Suprapubic skin (tissue), 4 donors: ENCODE measurements around the gene MELTF. TPM values are rescaled to one million over a fixed set of nuclear protein-coding genes. Genes with fewer than 3 reads are reported as not detected.

ENCODE experiments used
- DNase-seq, 2 donors: peaks; one replicate each; pipeline ENCODE4 v3.0.0-alpha.2; 2019; ENCODE audit warnings: low spot score in 2 of 2
- H3K27ac ChIP-seq: fragments of 200-600 bp; sonication (generic); one replicate; pipeline ENCODE4 v1.5.1; 2019
- H3K27me3 ChIP-seq: fragments of 200-600 bp; sonication (generic); one replicate; pipeline ENCODE4 v1.5.1; 2019
- H3K36me3 ChIP-seq: fragments of 200-600 bp; sonication (generic); one replicate; pipeline ENCODE4 v1.5.1; 2019
- H3K4me1 ChIP-seq: fragments of 200-600 bp; sonication (generic); one replicate; pipeline ENCODE4 v1.5.1; 2019
- H3K4me3 ChIP-seq: fragments of 200-600 bp; sonication (generic); one replicate; pipeline ENCODE4 v1.5.1; 2019; ENCODE audit warnings: mild to moderate bottlenecking
- H3K9me3 ChIP-seq: fragments of 200-600 bp; sonication (generic); one replicate; pipeline ENCODE4 v1.5.1; 2019
- EP300 ChIP-seq: sonication (generic); formaldehyde crosslinking; IDR thresholded peaks from one replicate; pipeline ENCODE4 v1.6.1; 2017; ENCODE audit warnings: antibody characterized with exemption
- POLR2A ChIP-seq, 2 donors: fragments of 450-650 bp; IDR thresholded peaks; one replicate each; pipeline ENCODE4 v1.6.1; 2017; ENCODE audit warnings: antibody characterized with exemption in 2 of 2, mild to moderate bottlenecking in 2 of 2, moderate library complexity in 2 of 2
- POLR2AphosphoS5 ChIP-seq, 3 donors: sonication (generic); formaldehyde crosslinking; IDR thresholded peaks; one replicate each; pipeline ENCODE4 v1.6.1; 2017; ENCODE audit warnings: antibody characterized with exemption in 3 of 3
- WGBS: methylation state at CpG from one replicate; pipeline ENCODE4 v1.1.5; 2018; 5-methylcytosine and 5-hydroxymethylcytosine counted together
- total RNA-seq, 4 donors: library from RNA; depleted of rRNA; stranded (reverse); fragments of >200 nt; gene quantifications; one replicate each; pipeline ENCODE4 v1.1.0, GENCODE V29; 2016
- TF ChIP-seq, protein P1 (sequence below), 2 donors: fragments of 200-600 bp in 1 of 2; fragments of 450-650 bp in 1 of 2; sonication (generic) in 1 of 2; IDR thresholded peaks; one replicate each; pipeline ENCODE4 v1.5.1; 2016 to 2019; ENCODE audit warnings: antibody characterized with exemption in 2 of 2, mild to moderate bottlenecking in 1 of 2, moderate library complexity in 1 of 2

Gene MELTF
- total RNA-seq, 4 donors from 2014 or later: 21.0 to 68.7 (median 34.4) TPM

- Histone ChIP-seq H3K27me3 (no peaks in the 10 kb centered on the region), H3K9me3 (no peaks in the 10 kb centered on the region), H3K36me3 (peaks cover 65% of the 10 kb centered on the region), H3K4me3 (no peak overlapping the region), H3K27ac (no peak overlapping the region), H3K4me1 (no peaks in the 10 kb centered on the region)
- TF ChIP-seq POLR2AphosphoS5 (IDR thresholded peaks at IDR 0.05) (no peak), POLR2A (IDR thresholded peaks at IDR 0.05) (no peak), EP300 (no peak)
- TF ChIP-seq, protein P1, sequence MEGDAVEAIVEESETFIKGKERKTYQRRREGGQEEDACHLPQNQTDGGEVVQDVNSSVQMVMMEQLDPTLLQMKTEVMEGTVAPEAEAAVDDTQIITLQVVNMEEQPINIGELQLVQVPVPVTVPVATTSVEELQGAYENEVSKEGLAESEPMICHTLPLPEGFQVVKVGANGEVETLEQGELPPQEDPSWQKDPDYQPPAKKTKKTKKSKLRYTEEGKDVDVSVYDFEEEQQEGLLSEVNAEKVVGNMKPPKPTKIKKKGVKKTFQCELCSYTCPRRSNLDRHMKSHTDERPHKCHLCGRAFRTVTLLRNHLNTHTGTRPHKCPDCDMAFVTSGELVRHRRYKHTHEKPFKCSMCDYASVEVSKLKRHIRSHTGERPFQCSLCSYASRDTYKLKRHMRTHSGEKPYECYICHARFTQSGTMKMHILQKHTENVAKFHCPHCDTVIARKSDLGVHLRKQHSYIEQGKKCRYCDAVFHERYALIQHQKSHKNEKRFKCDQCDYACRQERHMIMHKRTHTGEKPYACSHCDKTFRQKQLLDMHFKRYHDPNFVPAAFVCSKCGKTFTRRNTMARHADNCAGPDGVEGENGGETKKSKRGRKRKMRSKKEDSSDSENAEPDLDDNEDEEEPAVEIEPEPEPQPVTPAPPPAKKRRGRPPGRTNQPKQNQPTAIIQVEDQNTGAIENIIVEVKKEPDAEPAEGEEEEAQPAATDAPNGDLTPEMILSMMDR (IDR thresholded peaks at IDR 0.05): no peak
- WGBS: 89% methylated on average over 2 of the region's 2 CpGs
- DNase-seq: no peak
Measured at GRCh38 chr3:197050511-197050910, 20.9 kb upstream of the MELTF start.

DNA sequence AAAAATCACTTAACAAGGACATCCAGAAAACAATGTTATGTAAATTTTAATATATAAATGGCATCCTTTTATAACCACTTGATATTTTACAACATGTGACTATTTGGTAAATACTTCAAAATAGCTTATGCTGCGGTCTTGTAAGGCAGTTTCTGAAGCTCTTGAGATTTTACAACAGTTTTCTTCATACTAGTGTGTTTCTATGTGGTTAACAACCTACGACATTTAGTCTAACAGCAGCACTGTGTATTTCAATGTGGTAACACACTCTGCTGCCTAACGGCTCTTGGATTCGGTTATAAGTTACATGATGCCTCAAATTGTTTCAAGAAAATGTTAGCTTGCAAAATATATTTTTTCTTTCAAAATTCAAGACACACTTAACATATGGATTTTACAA, 12.9 kb upstream of the MELTF start:
- Histone ChIP-seq H3K27ac (no peak overlapping the region), H3K9me3 (no peaks in the 10 kb centered on the region), H3K4me3 (no peak overlapping the region), H3K27me3 (no peaks in the 10 kb centered on the region), H3K4me1 (no peaks in the 10 kb centered on the region), H3K36me3 (peaks cover 32% of the 10 kb centered on the region)
- 86% methylated on average over 4 of the region's 4 CpGs for WGBS
- no peak for DNase-seq
- TF ChIP-seq EP300: no peak
- TF ChIP-seq POLR2A (IDR thresholded peaks at IDR 0.05): no peak
- TF ChIP-seq, protein P1 (IDR thresholded peaks at IDR 0.05): no peak
- no peak for TF ChIP-seq POLR2AphosphoS5 (IDR thresholded peaks at IDR 0.05)

DNA sequence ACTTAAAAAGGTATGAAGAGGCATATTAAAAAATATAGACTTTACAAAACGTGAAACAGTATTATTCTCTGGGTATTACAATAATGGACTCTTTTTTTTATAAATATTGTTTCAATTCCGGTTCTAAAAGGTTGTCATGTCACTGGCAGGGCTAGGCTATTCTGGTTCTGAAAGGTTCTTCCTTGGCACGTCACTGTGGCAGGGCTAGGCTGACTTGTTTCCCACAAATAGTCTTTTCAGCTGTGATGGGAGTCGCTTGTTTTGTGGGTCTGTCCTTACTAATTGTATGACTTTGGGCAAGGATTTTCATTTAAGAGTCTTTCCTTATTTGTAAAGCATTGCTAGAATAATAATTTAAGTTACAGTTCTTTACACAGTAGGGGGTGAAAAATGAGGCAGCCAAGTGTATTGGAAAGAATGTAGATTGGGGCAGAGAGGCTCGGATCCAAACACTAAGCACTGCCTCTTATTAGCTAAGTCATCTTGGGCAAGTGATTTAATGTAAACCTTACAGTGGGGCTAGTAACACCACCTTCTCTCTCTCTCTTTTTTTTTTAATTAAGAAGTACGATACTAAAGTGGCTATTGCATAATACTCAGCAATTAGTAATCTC, 12.4 kb upstream of the MELTF start:
- no peak overlapping the region for H3K4me3 ChIP-seq
- no peaks in the 10 kb centered on the region for H3K4me1 ChIP-seq
- WGBS: 81% methylated on average over 6 of the region's 6 CpGs
- no peaks in the 10 kb centered on the region for H3K27me3 ChIP-seq
- TF ChIP-seq, protein P1 (IDR thresholded peaks at IDR 0.05): no peak
- TF ChIP-seq POLR2A (IDR thresholded peaks at IDR 0.05) (no peak), EP300 (no peak), POLR2AphosphoS5 (IDR thresholded peaks at IDR 0.05) (no peak)
- no peak for DNase-seq
- H3K9me3 ChIP-seq: no peaks in the 10 kb centered on the region
- H3K27ac ChIP-seq: no peak overlapping the region
- peaks cover 32% of the 10 kb centered on the region for H3K36me3 ChIP-seq

GRCh38 chr3:197040658-197041057, 11.0 kb upstream of the MELTF start:
- 61% methylated on average over 4 of the region's 4 CpGs for WGBS

GRCh38 chr3:197038679-197039462, 9.3 kb upstream of the MELTF start:
- Histone ChIP-seq H3K4me1 (peaks cover 3% of the 10 kb centered on the region), H3K36me3 (peaks cover 8% of the 10 kb centered on the region), H3K4me3 (no peak overlapping the region), H3K27me3 (no peaks in the 10 kb centered on the region), H3K27ac (no peak overlapping the region), H3K9me3 (no peaks in the 10 kb centered on the region)
- TF ChIP-seq POLR2A (IDR thresholded peaks at IDR 0.05) (no peak), EP300 (no peak), POLR2AphosphoS5 (IDR thresholded peaks at IDR 0.05) (no peak)
- TF ChIP-seq, protein P1 (IDR thresholded peaks at IDR 0.05): no peak
- no peak for DNase-seq
- WGBS: 81% methylated on average over 14 of the region's 14 CpGs

More at GRCh38 chr3:197040658-197041057, 11.0 kb upstream of the MELTF start:
- Histone ChIP-seq H3K9me3 (no peaks in the 10 kb centered on the region), H3K36me3 (peaks cover 20% of the 10 kb centered on the region), H3K27ac (no peak overlapping the region), H3K4me1 (peaks cover under 1% of the 10 kb centered on the region), H3K27me3 (no peaks in the 10 kb centered on the region), H3K4me3 (no peak overlapping the region)
- no peak for DNase-seq
- no peak for TF ChIP-seq POLR2A (IDR thresholded peaks at IDR 0.05)
